ENCODE measurements around the gene OR14A16.

The OR14A16 gene

GRCh38 chr1:247824023-247824422, at the start of gene OR14A16:
Gene OR14A16, minus strand, starts transcription at chr1:247824119. Its CDS starts 8,390 bp downstream, at chr1:247815729.
- in situ Hi-C loops (cut with MboI; ENCODE audit: low sequenced_read_pairs) = no loop called here

- in situ Hi-C loops (cut with MboI; ENCODE audit: low sequenced_read_pairs) = no loop called here
Observed at GRCh38 chr1:247865416-247865815, 41.5 kb upstream of the OR14A16 start.

- in situ Hi-C loops (cut with MboI; ENCODE audit: low sequenced_read_pairs) = no loop called here
Observed at GRCh38 chr1:247864644-247865043, 40.7 kb upstream of the OR14A16 start.

- in situ Hi-C loops (cut with MboI; ENCODE audit: low sequenced_read_pairs) = no loop called here
Observed at GRCh38 chr1:247862756-247863155, 38.8 kb upstream of the OR14A16 start.

GRCh38 chr1:247857985-247858619, 34.2 kb upstream of the OR14A16 start:
- in situ Hi-C loops (cut with MboI; ENCODE audit: low sequenced_read_pairs) = no loop called here

- in situ Hi-C loops (cut with MboI; ENCODE audit: low sequenced_read_pairs) = no loop called here
Observed at GRCh38 chr1:247857069-247857984, 33.4 kb upstream of the OR14A16 start, which contains the start of gene TRIM58. Gene TRIM58, plus strand, starts transcription at chr1:247857187. Its CDS starts 60 bp downstream, at chr1:247857247.

- in situ Hi-C loops (cut with MboI; ENCODE audit: low sequenced_read_pairs) = no loop called here
Observed at GRCh38 chr1:247855911-247856310, 32.0 kb upstream of the OR14A16 start.

DNA sequence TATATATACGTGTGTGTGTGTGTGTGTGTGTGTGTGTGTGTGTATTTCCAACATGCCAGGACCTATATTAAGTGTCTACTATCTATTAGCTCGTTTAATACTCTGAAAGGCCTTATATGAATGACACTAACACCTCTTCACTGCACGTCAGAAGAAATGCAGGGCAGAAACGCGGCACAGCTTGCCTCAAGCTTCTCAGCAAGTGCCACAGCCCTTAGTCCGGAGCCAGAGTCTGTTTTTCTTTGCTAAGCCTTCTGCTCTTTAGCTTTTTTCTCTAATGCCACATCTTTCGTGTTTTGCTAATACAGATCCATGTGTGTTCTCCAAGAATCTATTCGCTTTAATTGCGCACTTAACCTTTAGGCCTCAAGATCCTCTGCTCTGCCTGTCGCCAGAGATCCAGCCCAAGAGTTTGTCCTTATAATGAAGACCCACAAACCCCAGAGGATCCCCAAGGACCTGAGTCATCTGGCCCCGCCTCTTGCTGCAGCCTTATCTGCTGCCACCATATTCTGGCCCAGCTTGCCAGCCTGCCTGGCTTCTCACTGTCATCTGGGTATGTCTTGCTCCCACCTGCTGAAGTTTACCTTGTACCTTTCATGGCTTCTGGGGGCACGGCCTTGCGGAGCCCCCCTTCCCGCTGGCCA, 31.1 kb upstream of the OR14A16 start:
- in situ Hi-C loops (cut with MboI; ENCODE audit: low sequenced_read_pairs) = no loop called here

DNA sequence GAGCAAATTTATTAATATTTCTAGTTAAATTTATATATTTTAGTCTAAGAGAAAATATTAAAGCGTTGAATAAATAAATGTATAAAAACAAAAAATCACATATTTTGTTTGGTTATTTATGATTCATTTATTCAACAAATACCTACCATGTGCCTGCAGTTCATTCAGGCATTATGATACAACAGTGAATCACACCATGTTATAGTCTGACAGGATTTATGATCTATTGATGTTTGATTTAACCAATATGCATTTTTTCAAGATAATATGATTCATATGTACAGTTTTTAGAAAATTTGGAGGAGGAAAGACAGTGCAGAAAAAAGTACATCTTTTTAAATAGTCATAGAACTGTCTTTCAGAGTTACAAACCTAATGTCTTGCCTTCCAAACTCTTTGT, 25.7 kb upstream of the OR14A16 start:
- in situ Hi-C loops (cut with MboI; ENCODE audit: low sequenced_read_pairs) = no loop called here

- in situ Hi-C loops (cut with MboI; ENCODE audit: low sequenced_read_pairs) = no loop called here
Observed at GRCh38 chr1:247848346-247848745, 24.4 kb upstream of the OR14A16 start.

- in situ Hi-C loops (cut with MboI; ENCODE audit: low sequenced_read_pairs) = no loop called here
Observed at GRCh38 chr1:247845693-247846017, 21.7 kb upstream of the OR14A16 start.

GRCh38 chr1:247845011-247845692, 21.2 kb upstream of the OR14A16 start:
- in situ Hi-C loops (cut with MboI; ENCODE audit: low sequenced_read_pairs) = no loop called here

DNA sequence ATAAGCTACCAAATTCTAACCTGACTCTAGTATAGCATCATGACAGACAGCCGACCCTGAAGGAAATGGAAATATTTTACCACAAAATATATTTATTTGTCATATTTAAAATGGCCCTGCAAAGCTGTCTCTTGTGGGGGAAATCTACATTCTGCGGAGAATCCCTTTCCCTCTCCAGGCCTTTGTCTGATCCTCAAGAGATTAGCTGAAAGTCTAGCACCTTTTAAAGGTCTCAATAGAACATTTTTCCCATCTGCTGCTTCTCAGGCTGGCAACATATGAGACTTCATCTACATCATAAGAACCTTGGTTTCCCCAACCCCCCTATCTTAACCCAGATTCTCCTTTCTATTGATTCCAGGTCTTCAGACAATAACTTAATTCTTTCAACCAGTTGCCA, 19.5 kb upstream of the OR14A16 start:
- in situ Hi-C loops (cut with MboI; ENCODE audit: low sequenced_read_pairs) = no loop called here

DNA sequence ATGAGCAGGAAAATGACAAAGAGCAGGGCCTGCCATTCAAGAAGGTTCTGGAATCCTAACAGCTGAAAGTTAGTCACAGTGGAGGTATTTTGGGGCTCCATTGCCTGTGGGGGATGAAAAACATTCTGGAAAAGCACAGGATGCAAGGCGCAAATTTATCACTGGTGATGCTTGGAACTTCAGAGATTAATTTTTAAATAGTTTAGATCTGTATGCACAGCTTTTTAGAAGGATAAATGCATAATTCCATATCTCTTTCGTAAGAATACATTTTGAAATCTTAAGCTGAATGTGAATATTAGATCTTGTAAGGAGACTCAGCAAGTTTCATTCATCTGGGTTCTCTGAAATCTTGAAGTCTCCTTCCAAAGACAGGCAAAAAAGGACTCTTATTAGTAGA, 17.9 kb upstream of the OR14A16 start, which contains the start of gene OR11L1:
TSS of gene OR11L1 (minus strand) at position 101 of the 400 bp plus-strand sequence. CDS start at position 101, 0 bp downstream.
- in situ Hi-C loops (cut with MboI; ENCODE audit: low sequenced_read_pairs) = no loop called here

GRCh38 chr1:247840818-247841217, 16.9 kb upstream of the OR14A16 start:
- in situ Hi-C loops (cut with MboI; ENCODE audit: low sequenced_read_pairs) = no loop called here

DNA sequence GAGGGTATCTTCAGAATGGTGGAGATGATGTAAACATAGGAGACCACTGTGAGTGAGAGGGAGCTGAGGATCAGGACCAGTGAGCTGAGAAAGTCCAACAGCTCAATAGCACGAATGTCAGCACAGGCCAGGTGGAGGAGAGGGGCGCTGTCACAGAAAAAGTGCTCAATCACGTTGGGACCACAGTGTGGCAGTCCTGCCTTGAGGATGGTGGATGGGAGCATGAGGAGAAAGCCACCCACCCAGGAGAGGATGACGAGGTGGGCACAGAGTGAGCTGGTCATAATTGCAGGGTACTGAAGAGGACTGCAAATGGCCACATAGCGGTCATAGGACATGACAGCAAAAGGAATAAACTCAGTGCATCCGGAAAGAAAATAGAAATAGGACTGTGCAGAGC, 9.7 kb upstream of the OR14A16 start:
- in situ Hi-C loops (cut with MboI; ENCODE audit: low sequenced_read_pairs) = no loop called here

- in situ Hi-C loops (cut with MboI; ENCODE audit: low sequenced_read_pairs) = no loop called here
Observed at GRCh38 chr1:247829656-247830055, 5.7 kb upstream of the OR14A16 start.

- in situ Hi-C loops (cut with MboI; ENCODE audit: low sequenced_read_pairs) = no loop called here
Observed at GRCh38 chr1:247825362-247825761, 1.4 kb upstream of the OR14A16 start.

GRCh38 chr1:247822060-247822459, 1.9 kb downstream of the OR14A16 start:
- in situ Hi-C loops (cut with MboI; ENCODE audit: low sequenced_read_pairs) = no loop called here

DNA sequence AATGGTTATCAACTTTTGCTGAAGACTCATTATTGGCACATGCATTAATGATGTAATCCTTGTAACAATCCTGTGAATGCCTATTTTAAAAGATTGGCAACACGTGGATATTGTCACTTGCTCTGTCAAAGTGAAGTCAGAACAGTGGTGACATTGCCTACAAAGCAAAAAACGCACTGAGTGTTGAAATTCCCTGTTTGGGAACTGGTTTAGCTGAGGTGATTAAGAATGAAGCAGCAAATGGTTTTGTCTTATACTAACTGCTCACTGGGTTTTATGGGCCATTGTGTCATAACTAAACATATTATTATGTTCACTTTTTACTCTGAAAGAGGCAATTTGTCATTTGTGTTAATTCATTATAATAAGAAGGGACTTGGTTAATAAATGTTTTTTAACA, 11.3 kb downstream of the OR14A16 start:
- in situ Hi-C loops (cut with MboI; ENCODE audit: low sequenced_read_pairs) = no loop called here

- in situ Hi-C loops (cut with MboI; ENCODE audit: low sequenced_read_pairs) = no loop called here
Observed at GRCh38 chr1:247797518-247797917, 26.4 kb downstream of the OR14A16 start.
